Stomach (tissue), 4 donors: ENCODE results near the gene ABCC8.

Experiments used
- CTCF ChIP-seq, 7 experiments: fragments of 450-650 bp in 4 of 7; fragments of 200-600 bp in 3 of 7; sonication (generic) in 3 of 7; IDR thresholded peaks; one replicate each; pipeline ENCODE4 v1.5.1; 2016 to 2019; ENCODE audit warnings: antibody characterized with exemption in 7 of 7, control low read depth in 2 of 7, mild to moderate bottlenecking in 1 of 7
- POLR2A ChIP-seq, 4 donors: fragments of 450-650 bp; IDR thresholded peaks; one replicate each; pipeline ENCODE4 v1.6.1; 2016; ENCODE audit warnings: antibody characterized with exemption in 4 of 4, control low read depth in 2 of 4, mild to moderate bottlenecking in 1 of 4, moderate library complexity in 1 of 4

GRCh38 chr11:17415523-17416104 lies 61.0 kb downstream of the ABCC8 start:
- TF ChIP-seq CTCF (IDR thresholded peaks at IDR 0.05), result no peak
- TF ChIP-seq POLR2A (IDR thresholded peaks at IDR 0.05), result no peak
